ENCODE measurements around the gene CYB5R2. TPM values are rescaled to one million over a fixed set of nuclear protein-coding genes. Genes with fewer than 3 reads are reported as not detected.

Gene CYB5R2
- total RNA-seq, result 10.3 and 10.5 TPM in 2 replicates

GRCh38 chr11:7672960-7673723, at the start of gene CYB5R2:
Gene CYB5R2, minus strand, starts transcription at chr11:7673500. Its CDS starts 675 bp downstream, at chr11:7672825.

GRCh38 chr11:7706377-7706776, 33.1 kb upstream of the CYB5R2 start, which contains the start of gene OVCH2:
Gene OVCH2, minus strand, starts transcription at chr11:7706477. Its CDS starts 83 bp downstream, at chr11:7706394.

Other genes with a start within 250 kb of the CYB5R2 start
- 2.8 and 5.6 TPM in 2 replicates for gene OLFML1, start 188.0 kb downstream of the CYB5R2 start, total RNA-seq
- 6.6 and 10.7 TPM in 2 replicates for gene PPFIBP2, start 159.5 kb downstream of the CYB5R2 start, total RNA-seq
- gene OVCH2, start 33.0 kb upstream of the CYB5R2 start, total RNA-seq, result not detected in 2 replicates
- not detected in 2 replicates for gene OR5P2, start 123.4 kb upstream of the CYB5R2 start, total RNA-seq
- gene OR5P3, start 157.3 kb upstream of the CYB5R2 start, total RNA-seq, result not detected in 2 replicates